NCI-H2029 treated with DMSO at 0.1 percent for 48 hours (cell line): ENCODE data around the gene STAB1.

Source experiments
- DNase-seq: peaks from one replicate; lab custom pipeline; 2025; lab: John Stamatoyannopoulos, UW

STAB1 gene

GRCh38 chr3:52461874-52462273 is 33.3 kb upstream of the STAB1 start:
- DNase-seq, result no peak

- no peak for DNase-seq
Measured at GRCh38 chr3:52463416-52463815, 31.7 kb upstream of the STAB1 start.

- DNase-seq, result no peak
Measured at GRCh38 chr3:52468336-52468735, 26.8 kb upstream of the STAB1 start.

- no peak for DNase-seq
Measured at GRCh38 chr3:52469001-52469400, 26.1 kb upstream of the STAB1 start.

- no peak for DNase-seq
Measured at GRCh38 chr3:52470920-52471319, 24.2 kb upstream of the STAB1 start.

- DNase-seq, result no peak
Measured at GRCh38 chr3:52471371-52472238, 23.5 kb upstream of the STAB1 start.

GRCh38 chr3:52472239-52473000 is 22.7 kb upstream of the STAB1 start:
- DNase-seq, result no peak

GRCh38 chr3:52473026-52473425 is 22.1 kb upstream of the STAB1 start:
- DNase-seq, result no peak

GRCh38 chr3:52477076-52477795 is 17.9 kb upstream of the STAB1 start:
- no peak for DNase-seq

GRCh38 chr3:52477796-52478095 is 17.4 kb upstream of the STAB1 start:
- no peak for DNase-seq

- no peak for DNase-seq
Measured at GRCh38 chr3:52479037-52479876, 15.9 kb upstream of the STAB1 start.

GRCh38 chr3:52479877-52480575 is 15.1 kb upstream of the STAB1 start:
- DNase-seq, result no peak

GRCh38 chr3:52480768-52481715 is 14.1 kb upstream of the STAB1 start:
- DNase-seq, result no peak

GRCh38 chr3:52481819-52482521 is 13.2 kb upstream of the STAB1 start:
- no peak for DNase-seq

- no peak for DNase-seq
Measured at GRCh38 chr3:52483081-52483480, 12.1 kb upstream of the STAB1 start.

GRCh38 chr3:52483577-52484381 is 11.4 kb upstream of the STAB1 start:
- DNase-seq, result no peak

- no peak for DNase-seq
Measured at GRCh38 chr3:52484680-52485461, 10.3 kb upstream of the STAB1 start.
